ENCODE data around the gene NUMBL.
"Not testable (repeated sequence)": the region's sequence is repeated elsewhere in the genome, so short reads cannot be mapped to it uniquely, and the experiment has no call there.

NUMBL gene

GRCh38 chr19:40632311-40633036 lies 58.0 kb downstream of the NUMBL start:
- no peak for DNase-seq (ENCODE audit: low spot score)

GRCh38 chr19:40630571-40631160 lies 59.8 kb downstream of the NUMBL start:
- FAIRE-seq = no peak
- no peak for DNase-seq (ENCODE audit: low spot score)

More at GRCh38 chr19:40632311-40633036, 58.0 kb downstream of the NUMBL start:
- FAIRE-seq = no peak

GRCh38 chr19:40629346-40629745 lies 61.1 kb downstream of the NUMBL start:
- no peak for FAIRE-seq

GRCh38 chr19:40627486-40628279 lies 62.8 kb downstream of the NUMBL start:
- FAIRE-seq (no peak), DNase-seq (ENCODE audit: low spot score) (no peak)

More at GRCh38 chr19:40629346-40629745, 61.1 kb downstream of the NUMBL start:
- DNase-seq (ENCODE audit: low spot score) = no peak

- FAIRE-seq = no peak
- DNase-seq (ENCODE audit: low spot score) = no peak
Observed at GRCh38 chr19:40626918-40627317, 63.5 kb downstream of the NUMBL start.

- FAIRE-seq (no peak), DNase-seq (ENCODE audit: low spot score) (no peak)
Observed at GRCh38 chr19:40625406-40626120, 64.9 kb downstream of the NUMBL start.

GRCh38 chr19:40624369-40625153 lies 65.9 kb downstream of the NUMBL start:
- DNase-seq (ENCODE audit: low spot score); FAIRE-seq: not testable (repeated sequence)

- DNase-seq (ENCODE audit: low spot score) (peak; percentile 91), FAIRE-seq (peak; percentile 46)
Observed at GRCh38 chr19:40623403-40624251, 66.8 kb downstream of the NUMBL start.

GRCh38 chr19:40622773-40623075 lies 67.7 kb downstream of the NUMBL start:
- no peak for DNase-seq (ENCODE audit: low spot score)
- no peak for FAIRE-seq

- FAIRE-seq (no peak), DNase-seq (ENCODE audit: low spot score) (no peak)
Observed at GRCh38 chr19:40621966-40622772, 68.3 kb downstream of the NUMBL start.

GRCh38 chr19:40621283-40621682 lies 69.2 kb downstream of the NUMBL start:
- FAIRE-seq (no peak), DNase-seq (ENCODE audit: low spot score) (no peak)

GRCh38 chr19:40620161-40620485 lies 70.3 kb downstream of the NUMBL start:
- DNase-seq (ENCODE audit: low spot score) = no peak
- no peak for FAIRE-seq

GRCh38 chr19:40619333-40620160 lies 70.9 kb downstream of the NUMBL start:
- FAIRE-seq = no peak
- no peak for DNase-seq (ENCODE audit: low spot score)

GRCh38 chr19:40617961-40618360 lies 72.5 kb downstream of the NUMBL start:
- no peak for DNase-seq (ENCODE audit: low spot score)
- no peak for FAIRE-seq

- DNase-seq (ENCODE audit: low spot score) = no peak
- FAIRE-seq = no peak
Observed at GRCh38 chr19:40616941-40617340, 73.5 kb downstream of the NUMBL start.

- no peak for FAIRE-seq
- no peak for DNase-seq (ENCODE audit: low spot score)
Observed at GRCh38 chr19:40616178-40616577, 74.3 kb downstream of the NUMBL start.
